Neuronal stem cell (in vitro differentiated cells): ENCODE measurements around the gene NBPF6.
"Not testable (repeated sequence)": the region's sequence is repeated elsewhere in the genome, so short reads cannot be mapped to it uniquely, and the experiment has no call there.

ENCODE experiments used
- DNase-seq: peaks from one replicate; pipeline ENCODE4 v3.0.0-alpha.2; 2013; ENCODE audit warnings: low spot score
- H2AFZ ChIP-seq: one replicate; pipeline ENCODE4 v1.6.1; 2013; ENCODE audit warnings: mild to moderate bottlenecking, low read length, inconsistent platforms
- H2AK5ac ChIP-seq: 2 replicates; pipeline ENCODE4 v1.6.1; 2013; ENCODE audit warnings: low read depth, mild to moderate bottlenecking, inconsistent platforms, low read length, moderate library complexity, mixed read lengths
- H2BK120ac ChIP-seq: 2 replicates; pipeline ENCODE4 v1.6.1; 2013; ENCODE audit warnings: low read depth, mild to moderate bottlenecking, inconsistent platforms, low read length, moderate library complexity, mixed read lengths
- H2BK12ac ChIP-seq: one replicate; pipeline ENCODE4 v1.6.1; 2013; ENCODE audit warnings: low read length, inconsistent platforms
- H2BK15ac ChIP-seq: 2 replicates; pipeline ENCODE4 v1.6.1; 2013; ENCODE audit warnings: mild to moderate bottlenecking, low read length, inconsistent platforms, mixed read lengths
- H2BK5ac ChIP-seq: one replicate; pipeline ENCODE4 v1.6.1; 2013; ENCODE audit warnings: inconsistent platforms, mild to moderate bottlenecking, low read length, moderate library complexity
- H3K14ac ChIP-seq: one replicate; pipeline ENCODE4 v1.6.1; 2013; ENCODE audit warnings: low read length, inconsistent platforms
- H3K18ac ChIP-seq: 2 replicates; pipeline ENCODE4 v1.6.1; 2013; ENCODE audit warnings: low read length, inconsistent platforms
- H3K23ac ChIP-seq: 2 replicates; pipeline ENCODE4 v1.6.1; 2013; ENCODE audit warnings: low read depth, mild to moderate bottlenecking, mixed read lengths, low read length, inconsistent platforms; ENCODE audit not compliant: poor library complexity
- H3K27ac ChIP-seq: replicated peaks from 3 replicates; pipeline ENCODE4 v1.5.1; 2013; ENCODE audit warnings: low read length, inconsistent platforms
- H3K27me3 ChIP-seq, 3 experiments: 2 replicates each; pipeline ENCODE4 v1.6.1; 2013; ENCODE audit warnings: low read length in 3 of 3, mild to moderate bottlenecking in 2 of 3, inconsistent platforms in 1 of 3, low read depth in 1 of 3, mixed read lengths in 1 of 3, moderate library complexity in 1 of 3; ENCODE audit not compliant: control insufficient read depth in 3 of 3, insufficient read depth in 3 of 3
- H3K36me3 ChIP-seq, 2 donors: replicated peaks in 1 of 2; 2 replicates each; pipeline ENCODE4 v1.6.1; 2013; ENCODE audit warnings: low read length in 2 of 2; ENCODE audit not compliant: control insufficient read depth in 2 of 2, insufficient read depth in 2 of 2
- H3K4ac ChIP-seq: 2 replicates; pipeline ENCODE4 v1.6.1; 2013; ENCODE audit warnings: inconsistent platforms, mild to moderate bottlenecking, low read length, moderate library complexity
- H3K4me1 ChIP-seq, 2 donors: 1 replicate in 1 of 2; 2 replicates in 1 of 2; pipeline ENCODE4 v1.6.1; 2013; ENCODE audit warnings: low read length in 2 of 2, low read depth in 1 of 2; ENCODE audit not compliant: control insufficient read depth in 2 of 2, insufficient read depth in 1 of 2
- H3K4me2 ChIP-seq: one replicate; pipeline ENCODE4 v1.6.1; 2013; ENCODE audit warnings: mild to moderate bottlenecking, low read length, inconsistent platforms; ENCODE audit not compliant: insufficient read depth, poor library complexity, severe bottlenecking
- H3K4me3 ChIP-seq, 2 donors: 2 replicates each; pipeline ENCODE4 v1.5.1; 2013; ENCODE audit warnings: low read length in 2 of 2, mild to moderate bottlenecking in 2 of 2, inconsistent platforms in 1 of 2, moderate library complexity in 1 of 2
- H3K79me1 ChIP-seq: one replicate; pipeline ENCODE4 v1.6.1; 2013; ENCODE audit warnings: low read depth, mild to moderate bottlenecking, inconsistent platforms, low read length, moderate library complexity
- H3K9ac ChIP-seq: one replicate; pipeline ENCODE4 v1.6.1; 2013; ENCODE audit warnings: mild to moderate bottlenecking, low read depth, low read length, inconsistent platforms; ENCODE audit not compliant: poor library complexity
- H3K9me3 ChIP-seq, 2 donors: replicated peaks in 1 of 2; 2 replicates each; pipeline versions ENCODE3 to v1.6.1; 2013; ENCODE audit warnings: low read length in 2 of 2, mild to moderate bottlenecking in 2 of 2, inconsistent platforms in 1 of 2, low read depth in 1 of 2, mixed read lengths in 1 of 2, moderate library complexity in 1 of 2; ENCODE audit not compliant: control insufficient read depth in 2 of 2, insufficient read depth in 1 of 2
- H4K8ac ChIP-seq: one replicate; pipeline ENCODE4 v1.6.1; 2013; ENCODE audit warnings: low read depth, mild to moderate bottlenecking, inconsistent platforms, low read length, moderate library complexity
- H4K91ac ChIP-seq: one replicate; pipeline ENCODE4 v1.6.1; 2013; ENCODE audit warnings: low read length, low read depth, mild to moderate bottlenecking, inconsistent platforms; ENCODE audit not compliant: poor library complexity
- WGBS, 2 donors: extraction: QIAGEN DNeasy Blood & Tissue Kit; methylation state at CpG; one replicate each; pipeline ENCODE4 v1.1.7; 2013; ENCODE audit warnings: missing lambda C conversion rate in 2 of 2, mixed read lengths in 1 of 2; ENCODE audit not compliant: insufficient read length in 2 of 2, insufficient replicate concordance in 1 of 2; ENCODE audit errors: extremely low coverage in 2 of 2; 5-methylcytosine and 5-hydroxymethylcytosine counted together

The NBPF6 gene

DNA sequence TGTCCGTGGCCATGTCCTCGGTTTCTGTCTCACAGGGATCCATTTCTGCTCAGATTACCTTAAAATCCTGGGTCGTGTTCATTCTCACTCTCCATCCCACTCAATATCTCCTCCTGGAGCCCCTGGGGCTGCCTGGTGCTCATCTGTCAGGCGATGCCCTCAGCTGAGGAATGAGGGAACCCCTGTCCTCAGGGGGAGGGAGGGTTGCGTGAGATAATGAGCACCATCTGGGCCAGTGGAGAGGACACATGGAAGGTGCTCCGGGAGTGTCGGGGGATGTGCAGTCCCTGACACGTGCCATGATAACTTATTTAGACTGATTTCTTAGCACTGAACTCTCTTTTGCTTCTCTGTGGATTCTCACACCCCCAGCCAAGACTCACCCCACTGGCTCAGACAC lies 16.0 kb downstream of the NBPF6 start:
- not testable (repeated sequence) for H4K91ac ChIP-seq, H2BK5ac ChIP-seq
- WGBS, 2 donors: no CpG with 5 or more reads among the region's 8 CpGs

GRCh38 chr1:108467155-108467554 lies 17.0 kb downstream of the NBPF6 start:
- H3K79me1 ChIP-seq, H3K4ac ChIP-seq, H3K36me3 ChIP-seq, H3K27me3 ChIP-seq, H3K14ac ChIP-seq, H3K4me2 ChIP-seq, H2BK15ac ChIP-seq, H3K23ac ChIP-seq, H2AK5ac ChIP-seq, H4K91ac ChIP-seq, H3K18ac ChIP-seq, H3K27ac ChIP-seq, DNase-seq, H3K9ac ChIP-seq, H4K8ac ChIP-seq, H2AFZ ChIP-seq, H3K9me3 ChIP-seq, H2BK5ac ChIP-seq, H2BK12ac ChIP-seq, H3K4me1 ChIP-seq, H2BK120ac ChIP-seq, H3K4me3 ChIP-seq: not testable (repeated sequence)
- no CpG with 5 or more reads among the region's 5 CpGs for WGBS, 2 donors

More for the DNA sequence above, 16.0 kb downstream of the NBPF6 start:
- H3K27me3 ChIP-seq, H3K27ac ChIP-seq, H3K36me3 ChIP-seq, H3K9me3 ChIP-seq, H3K79me1 ChIP-seq, DNase-seq, H2AK5ac ChIP-seq, H3K18ac ChIP-seq, H4K8ac ChIP-seq, H3K14ac ChIP-seq, H3K4ac ChIP-seq, H2BK120ac ChIP-seq, H3K4me1 ChIP-seq, H2BK15ac ChIP-seq, H3K23ac ChIP-seq, H3K4me2 ChIP-seq, H3K4me3 ChIP-seq, H2AFZ ChIP-seq, H3K9ac ChIP-seq, H2BK12ac ChIP-seq: not testable (repeated sequence)

DNA sequence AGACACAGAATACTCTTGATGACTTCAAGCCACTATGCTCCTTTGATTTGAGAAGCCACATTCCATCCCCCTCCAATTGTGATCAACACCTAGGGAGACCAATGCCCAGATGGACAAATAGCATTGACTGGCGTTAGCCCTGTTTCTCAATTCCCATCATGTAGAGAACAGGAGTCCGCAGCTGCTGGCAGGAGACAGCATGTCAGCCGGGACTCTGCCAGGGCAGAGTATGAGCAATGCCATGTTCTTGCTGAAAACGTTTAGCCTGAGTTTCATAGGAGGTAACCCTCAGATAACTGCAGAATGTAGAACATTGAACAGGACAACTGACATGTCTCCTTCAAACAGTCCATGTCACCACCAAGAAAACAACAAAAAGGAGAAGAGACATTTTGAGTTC lies 20.6 kb downstream of the NBPF6 start:
- no CpG with 5 or more reads among the region's 4 CpGs for WGBS, 2 donors
- H2BK15ac ChIP-seq: not testable (repeated sequence)

GRCh38 chr1:108474516-108474915 lies 24.4 kb downstream of the NBPF6 start:
- not testable (repeated sequence) for DNase-seq, H2BK5ac ChIP-seq, H3K36me3 ChIP-seq, H2BK12ac ChIP-seq, H4K91ac ChIP-seq, H3K4me2 ChIP-seq, H4K8ac ChIP-seq, H2BK15ac ChIP-seq, H3K27me3 ChIP-seq, H3K4me3 ChIP-seq, H3K9ac ChIP-seq, H3K79me1 ChIP-seq, H3K4me1 ChIP-seq, H2BK120ac ChIP-seq, H3K18ac ChIP-seq, H3K23ac ChIP-seq, H3K9me3 ChIP-seq, H3K27ac ChIP-seq, H2AK5ac ChIP-seq, H3K4ac ChIP-seq, H2AFZ ChIP-seq, H3K14ac ChIP-seq
- no CpG with 5 or more reads among the region's 6 CpGs for WGBS, 2 donors

More for the DNA sequence above, 20.6 kb downstream of the NBPF6 start:
- H3K9me3 ChIP-seq, H2AK5ac ChIP-seq, H3K4me1 ChIP-seq, H3K9ac ChIP-seq, H3K36me3 ChIP-seq, H2BK12ac ChIP-seq, H3K14ac ChIP-seq, H3K18ac ChIP-seq, H2BK5ac ChIP-seq, H3K23ac ChIP-seq, H3K79me1 ChIP-seq, H3K27ac ChIP-seq, H2BK120ac ChIP-seq, H4K8ac ChIP-seq, H4K91ac ChIP-seq, H3K4me2 ChIP-seq, H2AFZ ChIP-seq, H3K27me3 ChIP-seq, H3K4me3 ChIP-seq, DNase-seq, H3K4ac ChIP-seq: not testable (repeated sequence)
